ENCODE data around the gene CLIC4. TPM values are rescaled to one million over a fixed set of nuclear protein-coding genes. Genes with fewer than 3 reads are reported as not detected.
"Not testable (repeated sequence)": the region's sequence is repeated elsewhere in the genome, so short reads cannot be mapped to it uniquely, and the experiment has no call there.

The CLIC4 gene
- 1 to 10 TPM; 7.1 to 7.7 TPM for total RNA-seq

DNA sequence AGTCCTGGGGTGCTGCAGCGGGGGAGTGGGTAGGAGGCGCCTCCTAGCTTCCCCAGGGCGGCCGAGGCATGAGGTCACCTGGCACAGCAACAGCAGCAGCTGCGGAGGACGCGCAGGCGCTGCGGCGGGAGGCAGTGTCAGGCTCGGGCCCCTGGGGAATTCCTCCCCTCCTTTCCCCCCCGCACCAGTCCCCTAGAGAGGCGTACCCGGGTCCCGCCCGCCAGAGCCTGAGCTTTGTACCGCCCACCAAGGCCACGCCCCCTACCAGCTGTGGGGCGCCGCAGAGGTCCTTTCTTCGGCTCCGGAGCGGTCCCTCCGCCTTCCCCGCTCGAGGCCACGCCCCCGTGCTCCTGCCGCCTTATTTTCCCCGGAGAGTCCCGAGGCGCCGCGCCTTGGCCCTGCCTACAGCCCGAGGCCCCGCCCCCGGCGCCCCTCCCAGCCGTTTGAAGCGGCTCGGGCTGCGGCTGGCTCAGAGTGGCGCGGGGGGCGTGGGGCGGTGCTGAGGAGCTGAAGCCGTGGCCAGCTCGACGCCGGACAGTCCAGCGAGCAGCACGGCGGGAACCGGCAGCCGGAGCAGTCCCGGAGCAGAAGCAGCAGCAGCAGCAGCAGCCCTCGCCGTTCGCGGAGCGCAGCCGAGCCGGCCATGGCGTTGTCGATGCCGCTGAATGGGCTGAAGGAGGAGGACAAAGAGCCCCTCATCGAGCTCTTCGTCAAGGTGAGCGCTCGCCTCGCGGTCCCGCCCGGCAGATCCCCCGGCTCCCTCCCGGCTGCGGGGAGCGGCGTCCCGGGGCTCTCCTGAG lies at the start of gene CLIC4:
Gene CLIC4 (plus strand): TSS at position 537 of the 800 bp plus-strand sequence. CDS start 107 bp downstream, at position 644.
- H3K4me3 Mint-ChIP-seq: peak within 1 kb of the TSS; percentile 83
- ATAC-seq: peak; percentile 91
- H3K27me3 Mint-ChIP-seq (ENCODE audit: low read depth): peaks cover 28% of the 10 kb centered on the region
- DNase-seq: peak; percentile 100
- no peaks in the 10 kb centered on the region for H3K9me3 Mint-ChIP-seq (ENCODE audit: insufficient read depth)
- POLR2A ChIA-PET: interaction anchor here (0.6 to 1.2 kb wide), 6 partner anchors 25 to 502 kb away, joined by 3 to 5 read pairs (median 3); partner anchors contain the start of genes RSRP1 and SYF2
- peaks cover 41% of the 10 kb centered on the region for H3K4me1 Mint-ChIP-seq (ENCODE audit: low read depth)
- H3K27ac Mint-ChIP-seq: peak within 1 kb of the TSS; percentile 55
- no peaks in the 10 kb centered on the region for H3K36me3 Mint-ChIP-seq (ENCODE audit: low read depth)
- CTCF ChIA-PET: interaction anchor here (1.0 to 3.4 kb wide), 10 partner anchors 13 to 158 kb away, joined by 3 to 13 read pairs (median 4); no protein-coding TSS in a partner anchor

DNA sequence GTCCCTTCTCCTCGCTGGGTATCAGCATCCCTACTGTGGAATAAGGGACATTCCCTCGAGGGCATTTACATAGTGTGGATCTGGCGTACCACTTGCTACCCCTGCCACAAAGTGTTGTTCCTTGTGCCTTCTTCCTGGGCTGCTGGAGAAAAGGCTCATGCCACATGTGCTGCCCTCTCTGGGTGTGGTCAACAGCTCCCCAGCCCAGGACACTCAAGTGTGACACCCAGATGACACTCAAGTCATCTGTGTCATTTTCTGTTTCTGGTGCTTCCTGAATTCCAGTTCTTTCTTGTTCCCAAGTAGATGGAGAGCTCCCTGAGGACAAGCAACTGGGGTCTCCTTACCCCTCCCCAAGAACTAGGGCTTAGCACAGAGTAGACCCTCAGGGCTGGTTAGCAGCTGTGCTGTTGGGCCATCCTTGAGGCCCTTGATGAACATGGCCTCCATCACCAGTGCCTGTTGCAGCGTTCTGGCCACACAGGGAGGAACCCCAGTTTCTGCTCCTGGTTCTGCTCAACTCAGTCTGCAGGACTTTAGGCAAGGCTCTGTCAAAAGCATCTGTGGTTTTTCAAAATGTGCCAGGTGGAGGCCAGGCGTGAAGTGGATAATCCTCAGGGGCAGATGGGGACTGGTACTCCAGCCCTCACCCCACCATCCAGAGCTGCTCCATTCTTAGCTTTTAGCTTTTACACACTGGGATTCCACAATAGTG lies 49.0 kb upstream of the CLIC4 start:
- ChIA-PET CTCF (interaction anchor here (2.3 to 4.9 kb wide), 3 partner anchors 7 to 139 kb away, joined by 12 to 27 read pairs (median 13); no protein-coding TSS in a partner anchor), POLR2A (no interaction called here)
- Mint-ChIP-seq H3K4me3 (no peak overlapping the region), H3K27ac (no peak overlapping the region), H3K4me1 (ENCODE audit: low read depth) (peaks cover 12% of the 10 kb centered on the region), H3K9me3 (ENCODE audit: insufficient read depth) (no peaks in the 10 kb centered on the region), H3K36me3 (ENCODE audit: low read depth) (no peaks in the 10 kb centered on the region), H3K27me3 (ENCODE audit: low read depth) (peaks cover 18% of the 10 kb centered on the region)
- ATAC-seq: no peak
- DNase-seq: no peak

DNA sequence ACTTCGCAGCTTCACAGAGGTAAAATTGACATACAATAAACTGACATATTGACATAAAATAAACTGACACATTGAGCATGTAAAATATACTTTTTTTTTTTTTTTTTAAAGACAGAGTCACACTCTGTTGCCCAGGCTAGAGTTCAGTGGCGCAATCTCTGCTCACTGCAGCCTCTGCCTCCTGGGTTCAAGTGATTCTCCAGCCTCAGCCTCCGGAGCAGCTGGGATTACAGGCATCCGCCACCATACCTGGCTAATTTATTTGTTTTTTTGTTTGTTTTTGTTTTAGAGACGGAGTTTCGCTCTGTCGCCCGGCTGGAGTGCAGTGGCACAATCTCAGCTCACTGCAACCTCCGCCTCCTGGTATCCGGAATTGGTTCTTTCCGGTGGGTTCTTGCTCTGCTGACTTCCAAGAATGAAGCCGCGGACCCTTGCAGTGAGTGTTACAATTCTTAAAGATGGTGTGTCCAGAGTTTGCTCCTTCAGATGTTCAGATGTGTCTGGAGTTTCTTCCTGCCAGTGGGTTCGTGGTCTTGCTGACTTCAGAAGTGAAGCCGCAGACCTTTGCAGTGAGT lies 48.4 kb upstream of the CLIC4 start:
- POLR2A ChIA-PET: no interaction called here
- ATAC-seq (no peak), DNase-seq (no peak)
- CTCF ChIA-PET: interaction anchor here (0.6 to 4.9 kb wide), 5 partner anchors 8 to 138 kb away, joined by 3 to 27 read pairs (median 12); no protein-coding TSS in a partner anchor
- no peaks in the 10 kb centered on the region for H3K9me3 Mint-ChIP-seq (ENCODE audit: insufficient read depth)
- peaks cover 18% of the 10 kb centered on the region for H3K27me3 Mint-ChIP-seq (ENCODE audit: low read depth)
- H3K4me1 Mint-ChIP-seq (ENCODE audit: low read depth): peaks cover 12% of the 10 kb centered on the region
- H3K27ac Mint-ChIP-seq: no peak overlapping the region
- no peaks in the 10 kb centered on the region for H3K36me3 Mint-ChIP-seq (ENCODE audit: low read depth)
- no peak overlapping the region for H3K4me3 Mint-ChIP-seq

- not testable (repeated sequence) for H3K27ac Mint-ChIP-seq
Measured at GRCh38 chr1:24697453-24698001, 47.7 kb upstream of the CLIC4 start.

DNA sequence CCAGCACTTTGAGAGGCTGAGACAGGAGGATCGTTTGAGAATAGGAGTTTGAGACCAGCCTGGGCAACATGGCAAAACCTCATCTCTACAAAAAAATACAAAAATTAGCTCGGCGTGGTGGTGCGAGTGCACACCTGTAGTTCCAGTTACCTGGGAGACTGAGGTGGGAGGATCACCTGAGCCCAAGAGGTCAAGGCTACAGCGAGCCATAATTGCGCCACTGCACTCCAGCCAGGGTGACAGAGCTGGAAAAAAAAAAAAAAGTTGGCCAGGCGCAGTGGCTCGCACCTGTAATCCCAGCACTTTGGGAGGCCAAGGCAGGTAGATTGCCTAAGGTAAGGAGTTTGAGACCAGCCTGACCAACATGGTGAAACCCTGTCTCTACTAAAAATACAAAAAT lies 46.9 kb upstream of the CLIC4 start:
- H3K4me3 Mint-ChIP-seq; POLR2A ChIA-PET; H3K36me3 Mint-ChIP-seq (ENCODE audit: low read depth); ATAC-seq; DNase-seq; H3K27ac Mint-ChIP-seq; H3K9me3 Mint-ChIP-seq (ENCODE audit: insufficient read depth): not testable (repeated sequence)
- Mint-ChIP-seq H3K27me3 (ENCODE audit: low read depth) (peaks cover 18% of the 10 kb centered on the region), H3K4me1 (ENCODE audit: low read depth) (peaks cover 12% of the 10 kb centered on the region)
- CTCF ChIA-PET: interaction anchor here (1.0 to 4.9 kb wide), 4 partner anchors 9 to 134 kb away, joined by 3 to 27 read pairs (median 6); no protein-coding TSS in a partner anchor

More at GRCh38 chr1:24697453-24698001, 47.7 kb upstream of the CLIC4 start:
- ATAC-seq; H3K36me3 Mint-ChIP-seq (ENCODE audit: low read depth); H3K9me3 Mint-ChIP-seq (ENCODE audit: insufficient read depth); H3K4me3 Mint-ChIP-seq; POLR2A ChIA-PET; DNase-seq: not testable (repeated sequence)
- peaks cover 18% of the 10 kb centered on the region for H3K27me3 Mint-ChIP-seq (ENCODE audit: low read depth)
- CTCF ChIA-PET: interaction anchor here (0.6 to 4.9 kb wide), 5 partner anchors 9 to 138 kb away, joined by 3 to 27 read pairs (median 4); no protein-coding TSS in a partner anchor
- peaks cover 12% of the 10 kb centered on the region for H3K4me1 Mint-ChIP-seq (ENCODE audit: low read depth)

GRCh38 chr1:24699628-24700027 lies 45.6 kb upstream of the CLIC4 start:
- Mint-ChIP-seq H3K27me3 (ENCODE audit: low read depth) (peaks cover 18% of the 10 kb centered on the region), H3K4me3 (no peak overlapping the region), H3K4me1 (ENCODE audit: low read depth) (peaks cover 6% of the 10 kb centered on the region), H3K36me3 (ENCODE audit: low read depth) (no peaks in the 10 kb centered on the region), H3K9me3 (ENCODE audit: insufficient read depth) (no peaks in the 10 kb centered on the region), H3K27ac (no peak overlapping the region)
- no peak for DNase-seq
- ChIA-PET CTCF (interaction anchor here (0.6 to 4.9 kb wide), 3 partner anchors 11 to 265 kb away, joined by 3 to 27 read pairs (median 7); no protein-coding TSS in a partner anchor), POLR2A (no interaction called here)
- no peak for ATAC-seq

DNA sequence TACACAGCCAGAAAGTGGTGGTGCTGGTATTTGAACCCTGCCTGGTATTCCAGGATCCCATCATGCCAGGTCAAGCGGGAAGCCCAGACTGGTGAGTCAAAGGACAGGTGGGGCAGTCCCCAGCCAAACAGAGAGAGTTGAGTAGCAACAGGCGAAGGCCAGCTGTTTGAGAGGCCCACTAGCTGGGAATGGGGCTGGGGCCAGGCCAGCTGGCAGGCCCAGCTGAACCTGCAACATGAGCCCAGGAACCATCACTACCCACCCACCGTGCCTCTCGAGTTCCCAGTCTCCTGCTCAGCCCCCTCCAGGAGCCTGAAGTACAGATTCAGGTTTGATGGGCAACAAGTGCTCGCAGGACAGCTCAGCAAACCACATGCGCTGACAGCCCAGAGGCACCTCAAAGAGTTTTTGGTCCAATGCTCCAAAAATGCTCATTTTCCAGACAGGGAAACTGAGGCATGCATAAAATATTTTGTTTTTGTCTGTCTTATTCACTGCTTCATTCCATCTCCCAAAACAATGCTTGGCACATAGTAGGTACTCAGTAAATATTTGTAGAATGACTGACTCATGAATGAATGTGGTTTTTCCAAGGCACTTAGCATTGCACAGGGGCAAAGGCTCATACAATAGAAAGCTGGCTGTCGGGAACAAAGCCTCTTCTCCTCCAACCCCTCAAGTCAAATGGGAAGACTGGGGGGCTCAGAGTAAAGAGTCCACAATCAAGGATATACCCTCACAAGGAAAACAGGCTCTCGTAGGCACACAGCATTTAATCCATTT lies 42.5 kb upstream of the CLIC4 start:
- no peak for DNase-seq
- H3K4me1 Mint-ChIP-seq (ENCODE audit: low read depth): peaks cover 8% of the 10 kb centered on the region
- no peak for ATAC-seq
- peaks cover 7% of the 10 kb centered on the region for H3K27me3 Mint-ChIP-seq (ENCODE audit: low read depth)
- H3K27ac Mint-ChIP-seq: no peak overlapping the region
- ChIA-PET CTCF (interaction anchor here (0.9 kb wide), 1 partner anchor 14 kb away, joined by 4 read pairs; no protein-coding TSS in a partner anchor), POLR2A (no interaction called here)
- H3K36me3 Mint-ChIP-seq (ENCODE audit: low read depth): no peaks in the 10 kb centered on the region
- no peaks in the 10 kb centered on the region for H3K9me3 Mint-ChIP-seq (ENCODE audit: insufficient read depth)
- no peak overlapping the region for H3K4me3 Mint-ChIP-seq

- Mint-ChIP-seq H3K4me1 (ENCODE audit: low read depth) (peaks cover 15% of the 10 kb centered on the region), H3K36me3 (ENCODE audit: low read depth) (no peaks in the 10 kb centered on the region), H3K27me3 (ENCODE audit: low read depth) (peaks cover 2% of the 10 kb centered on the region), H3K9me3 (ENCODE audit: insufficient read depth) (no peaks in the 10 kb centered on the region), H3K4me3 (no peak overlapping the region), H3K27ac (no peak overlapping the region)
- ATAC-seq: no peak
- DNase-seq: no peak
- ChIA-PET CTCF (interaction anchor here (1.3 kb wide), 1 partner anchor 17 kb away, joined by 3 read pairs; no protein-coding TSS in a partner anchor), POLR2A (interaction anchor here (0.6 to 0.8 kb wide), 2 partner anchors 22 to 528 kb away, joined by 3 to 4 read pairs; no protein-coding TSS in a partner anchor)
Measured at GRCh38 chr1:24704411-24705259, 40.6 kb upstream of the CLIC4 start.

GRCh38 chr1:24705260-24706073 lies 39.8 kb upstream of the CLIC4 start:
- ChIA-PET POLR2A (no interaction called here), CTCF (no interaction called here)
- H3K36me3 Mint-ChIP-seq (ENCODE audit: low read depth): no peaks in the 10 kb centered on the region
- DNase-seq (no peak), ATAC-seq (peak; percentile 49)
- H3K27ac Mint-ChIP-seq: peak overlapping the region; percentile 23
- peaks cover 23% of the 10 kb centered on the region for H3K4me1 Mint-ChIP-seq (ENCODE audit: low read depth)
- peaks cover 2% of the 10 kb centered on the region for H3K27me3 Mint-ChIP-seq (ENCODE audit: low read depth)
- H3K9me3 Mint-ChIP-seq (ENCODE audit: insufficient read depth): no peaks in the 10 kb centered on the region
- no peak overlapping the region for H3K4me3 Mint-ChIP-seq

GRCh38 chr1:24706074-24706389 lies 39.2 kb upstream of the CLIC4 start:
- H3K4me3 Mint-ChIP-seq; H3K36me3 Mint-ChIP-seq (ENCODE audit: low read depth); H3K9me3 Mint-ChIP-seq (ENCODE audit: insufficient read depth); DNase-seq; H3K27me3 Mint-ChIP-seq (ENCODE audit: low read depth); ATAC-seq; H3K27ac Mint-ChIP-seq; POLR2A ChIA-PET; CTCF ChIA-PET: not testable (repeated sequence)
- peaks cover 23% of the 10 kb centered on the region for H3K4me1 Mint-ChIP-seq (ENCODE audit: low read depth)

Data from activated CD8-positive, alpha-beta T cell treated with anti-CD3 and anti-CD28 coated beads, Interleukin-2, amount 10 ng/mL, durations not matched to agents 7 days and 5 days (primary cell).